ENCODE measurements around the gene RWDD2A.

- TF ChIP-seq REST (IDR thresholded peaks at IDR 0.05; ENCODE audit: insufficient read depth in 1 of 2, low read depth in 2 of 2, low read length in 2 of 2) (no peak), POLR2AphosphoS5 (IDR thresholded peaks at IDR 0.05; ENCODE audit: low read depth, low read length) (no peak), TAF1 (IDR thresholded peaks at IDR 0.05; ENCODE audit: borderline replicate concordance, insufficient read depth, low read length) (no peak), SIN3A (IDR thresholded peaks at IDR 0.05; ENCODE audit: borderline replicate concordance, insufficient read depth, low read length) (no peak), FOXP2 (optimal IDR thresholded peaks at IDR 0.05; ENCODE audit: borderline replicate concordance, extremely low read depth, extremely low read length, insufficient read depth) (no peak)
Observed at GRCh38 chr6:83180426-83180950, 12.7 kb upstream of the RWDD2A start.
